Activated naive CD8-positive, alpha-beta T cell (primary cell): ENCODE measurements around the gene NPM3.
"Not testable (repeated sequence)": the region's sequence is repeated elsewhere in the genome, so short reads cannot be mapped to it uniquely, and the experiment has no call there.

ENCODE experiments used
- H3K27ac Mint-ChIP-seq: one replicate; pipeline ENCODE4 v1.8.0; 2021; ENCODE audit warnings: mixed read lengths
- H3K27me3 Mint-ChIP-seq: one replicate; pipeline ENCODE4 v1.8.0; 2021; ENCODE audit warnings: mixed read lengths
- H3K36me3 Mint-ChIP-seq: one replicate; pipeline ENCODE4 v1.8.0; 2021; ENCODE audit warnings: mixed read lengths
- H3K4me1 Mint-ChIP-seq: one replicate; pipeline ENCODE4 v1.8.0; 2021; ENCODE audit warnings: low read depth, mixed read lengths
- H3K4me3 Mint-ChIP-seq: one replicate; pipeline ENCODE4 v1.8.0; 2021; ENCODE audit warnings: mild to moderate bottlenecking, mixed read lengths
- H3K9me3 Mint-ChIP-seq: one replicate; pipeline ENCODE4 v1.8.0; 2021; ENCODE audit warnings: low read depth, mixed read lengths

The NPM3 gene

GRCh38 chr10:101817337-101818118 is 34.3 kb upstream of the NPM3 start:
- H3K4me1 Mint-ChIP-seq = peaks cover 62% of the 10 kb centered on the region
- H3K27ac Mint-ChIP-seq = peak overlapping the region; percentile 98
- peak overlapping the region; percentile 97 for H3K4me3 Mint-ChIP-seq
- H3K9me3 Mint-ChIP-seq = no peaks in the 10 kb centered on the region
- peaks cover 2% of the 10 kb centered on the region for H3K36me3 Mint-ChIP-seq
- H3K27me3 Mint-ChIP-seq = no peaks in the 10 kb centered on the region

- H3K36me3 Mint-ChIP-seq = peaks cover 2% of the 10 kb centered on the region
- H3K27ac Mint-ChIP-seq = peak overlapping the region; percentile 98
- H3K9me3 Mint-ChIP-seq = no peaks in the 10 kb centered on the region
- H3K4me1 Mint-ChIP-seq = peaks cover 68% of the 10 kb centered on the region
- H3K27me3 Mint-ChIP-seq = no peaks in the 10 kb centered on the region
- H3K4me3 Mint-ChIP-seq = peak overlapping the region; percentile 97
These were observed 33.7 kb upstream of the NPM3 start for GRCh38 chr10:101816913-101817336.

GRCh38 chr10:101816376-101816775 is 33.1 kb upstream of the NPM3 start:
- Mint-ChIP-seq H3K27me3 (no peaks in the 10 kb centered on the region), H3K4me3 (peak overlapping the region; percentile 97), H3K36me3 (peaks cover 2% of the 10 kb centered on the region), H3K4me1 (peaks cover 70% of the 10 kb centered on the region), H3K27ac (peak overlapping the region; percentile 98), H3K9me3 (no peaks in the 10 kb centered on the region)

GRCh38 chr10:101814466-101815071 is 31.3 kb upstream of the NPM3 start:
- Mint-ChIP-seq H3K36me3 (peaks cover 2% of the 10 kb centered on the region), H3K27me3 (no peaks in the 10 kb centered on the region), H3K4me1 (peaks cover 71% of the 10 kb centered on the region), H3K9me3 (no peaks in the 10 kb centered on the region), H3K4me3 (peak overlapping the region; percentile 97), H3K27ac (peak overlapping the region; percentile 94)

- Mint-ChIP-seq H3K4me3 (peak overlapping the region; percentile 44), H3K36me3 (peaks cover 2% of the 10 kb centered on the region), H3K9me3 (no peaks in the 10 kb centered on the region), H3K4me1 (peaks cover 68% of the 10 kb centered on the region), H3K27ac (peak overlapping the region; percentile 94), H3K27me3 (no peaks in the 10 kb centered on the region)
These were observed 29.4 kb upstream of the NPM3 start for GRCh38 chr10:101812606-101813005.

GRCh38 chr10:101807158-101807557 is 23.9 kb upstream of the NPM3 start:
- Mint-ChIP-seq H3K27me3 (no peaks in the 10 kb centered on the region), H3K9me3 (no peaks in the 10 kb centered on the region), H3K36me3 (peaks cover 6% of the 10 kb centered on the region), H3K27ac (peak overlapping the region; percentile 73), H3K4me3 (no peak overlapping the region), H3K4me1 (peaks cover 40% of the 10 kb centered on the region)

GRCh38 chr10:101803511-101803910 is 20.3 kb upstream of the NPM3 start:
- H3K36me3 Mint-ChIP-seq = peaks cover 7% of the 10 kb centered on the region
- no peak overlapping the region for H3K4me3 Mint-ChIP-seq

GRCh38 chr10:101797403-101798059 is 14.3 kb upstream of the NPM3 start:
- H3K27me3 Mint-ChIP-seq = no peaks in the 10 kb centered on the region
- no peak overlapping the region for H3K4me3 Mint-ChIP-seq
- peaks cover 34% of the 10 kb centered on the region for H3K4me1 Mint-ChIP-seq
- no peaks in the 10 kb centered on the region for H3K9me3 Mint-ChIP-seq
- peaks cover 10% of the 10 kb centered on the region for H3K36me3 Mint-ChIP-seq
- H3K27ac Mint-ChIP-seq = peak overlapping the region; percentile 88

More at GRCh38 chr10:101803511-101803910, 20.3 kb upstream of the NPM3 start:
- H3K4me1 Mint-ChIP-seq = peaks cover 36% of the 10 kb centered on the region
- H3K27me3 Mint-ChIP-seq = no peaks in the 10 kb centered on the region
- peak overlapping the region; percentile 67 for H3K27ac Mint-ChIP-seq
- H3K9me3 Mint-ChIP-seq = no peaks in the 10 kb centered on the region

GRCh38 chr10:101793526-101793925 is 10.3 kb upstream of the NPM3 start:
- Mint-ChIP-seq H3K27ac (no peak overlapping the region), H3K36me3 (peaks cover 8% of the 10 kb centered on the region), H3K9me3 (no peaks in the 10 kb centered on the region), H3K27me3 (no peaks in the 10 kb centered on the region), H3K4me3 (no peak overlapping the region), H3K4me1 (peaks cover 12% of the 10 kb centered on the region)

GRCh38 chr10:101789686-101790085 is 6.4 kb upstream of the NPM3 start:
- Mint-ChIP-seq H3K27me3 (no peaks in the 10 kb centered on the region), H3K9me3 (no peaks in the 10 kb centered on the region), H3K4me3 (no peak overlapping the region), H3K4me1 (peaks cover 18% of the 10 kb centered on the region), H3K36me3 (peaks cover 5% of the 10 kb centered on the region), H3K27ac (no peak overlapping the region)

- H3K27ac Mint-ChIP-seq, H3K4me3 Mint-ChIP-seq, H3K9me3 Mint-ChIP-seq, H3K27me3 Mint-ChIP-seq, H3K36me3 Mint-ChIP-seq: not testable (repeated sequence)
- H3K4me1 Mint-ChIP-seq = peaks cover 22% of the 10 kb centered on the region
These were observed 6.0 kb upstream of the NPM3 start for GRCh38 chr10:101789231-101789630.

- H3K27ac Mint-ChIP-seq = peak overlapping the region; percentile 61
- no peak overlapping the region for H3K4me3 Mint-ChIP-seq
- no peaks in the 10 kb centered on the region for H3K27me3 Mint-ChIP-seq
- H3K9me3 Mint-ChIP-seq = no peaks in the 10 kb centered on the region
- H3K36me3 Mint-ChIP-seq = peaks cover 11% of the 10 kb centered on the region
- H3K4me1 Mint-ChIP-seq = peaks cover 41% of the 10 kb centered on the region
These were observed 2.6 kb upstream of the NPM3 start for GRCh38 chr10:101785801-101786200.

GRCh38 chr10:101784558-101784957 is 1.3 kb upstream of the NPM3 start:
- H3K27me3 Mint-ChIP-seq = no peaks in the 10 kb centered on the region
- no peaks in the 10 kb centered on the region for H3K9me3 Mint-ChIP-seq
- H3K4me3 Mint-ChIP-seq = peak overlapping the region; percentile 100
- peaks cover 11% of the 10 kb centered on the region for H3K36me3 Mint-ChIP-seq
- peak overlapping the region; percentile 99 for H3K27ac Mint-ChIP-seq
- H3K4me1 Mint-ChIP-seq = peaks cover 46% of the 10 kb centered on the region

DNA sequence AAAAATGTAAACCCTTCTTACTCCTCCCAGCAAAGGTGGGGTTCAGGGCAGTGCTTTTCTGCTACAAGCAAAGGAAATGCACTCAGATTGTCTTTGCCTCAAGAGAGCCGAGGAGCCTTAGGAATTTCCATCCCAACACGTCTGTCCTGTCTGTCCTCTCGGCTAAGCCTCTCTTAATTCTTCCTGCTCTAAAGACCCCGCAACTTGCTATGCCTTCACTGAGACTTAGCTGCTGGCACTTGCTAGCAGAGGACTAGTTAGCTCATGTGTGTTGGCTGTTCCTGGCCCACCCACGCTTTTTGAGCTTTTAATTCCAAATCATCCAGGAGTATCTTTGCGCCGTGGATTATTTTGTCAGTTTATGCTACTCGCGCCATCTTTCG is 481 bp upstream of the NPM3 start:
- H3K4me3 Mint-ChIP-seq = peak overlapping the region; percentile 100
- H3K4me1 Mint-ChIP-seq = peaks cover 52% of the 10 kb centered on the region
- H3K36me3 Mint-ChIP-seq = peaks cover 14% of the 10 kb centered on the region
- no peaks in the 10 kb centered on the region for H3K9me3 Mint-ChIP-seq
- H3K27me3 Mint-ChIP-seq = peaks cover 5% of the 10 kb centered on the region
- peak overlapping the region; percentile 99 for H3K27ac Mint-ChIP-seq
